ENCODE data around the gene PHB1.
A peak's percentile ranks its signal among the peaks of the same experiment; 100 is the strongest.
"Not testable (repeated sequence)": the region's sequence is repeated elsewhere in the genome, so short reads cannot be mapped to it uniquely, and the experiment has no call there.

Gene PHB1

GRCh38 chr17:49440581-49440980 lies 25.9 kb upstream of the PHB1 start:
- no peak for DNase-seq
- intact Hi-C loops (cut with DNase I), result no loop called here

- intact Hi-C loops (cut with DNase I), result loop anchor here (10.0 kb wide), 1 partner anchor 55 kb away; the partner anchor contains the start of gene NGFR
- no peak for DNase-seq
These were observed 25.2 kb upstream of the PHB1 start for GRCh38 chr17:49439673-49440571.

GRCh38 chr17:49439305-49439672 lies 24.6 kb upstream of the PHB1 start:
- no peak for DNase-seq
- intact Hi-C loops (cut with DNase I), result loop anchor here (10.0 kb wide), 1 partner anchor 56 kb away; the partner anchor contains the start of gene NGFR

- no peak for DNase-seq
- intact Hi-C loops (cut with DNase I), result loop anchor here (10.0 kb wide), 1 partner anchor 56 kb away; the partner anchor contains the start of gene NGFR
These were observed 24.0 kb upstream of the PHB1 start for GRCh38 chr17:49438436-49439278.

- no peak for DNase-seq
- intact Hi-C loops (cut with DNase I), result loop anchor here (10.0 kb wide), 1 partner anchor 57 kb away; the partner anchor contains the start of gene NGFR
These were observed 23.2 kb upstream of the PHB1 start for GRCh38 chr17:49437696-49438435.

GRCh38 chr17:49436174-49436573 lies 21.5 kb upstream of the PHB1 start:
- no peak for DNase-seq
- intact Hi-C loops (cut with DNase I), result loop anchor here (10.0 kb wide), 1 partner anchor 59 kb away; the partner anchor contains the start of gene NGFR

- intact Hi-C loops (cut with DNase I), result loop anchor here (2.0 to 10.0 kb wide), 2 partner anchors 59 to 121 kb away; partner anchors contain the start of gene NGFR
- DNase-seq, result no peak
These were observed 21.0 kb upstream of the PHB1 start for GRCh38 chr17:49435671-49436029.

- intact Hi-C loops (cut with DNase I), result loop anchor here (2.0 to 10.0 kb wide), 2 partner anchors 60 to 122 kb away; partner anchors contain the start of gene NGFR
- peak in 4 of 10 donors; percentile 34 to 59 (median 52) for DNase-seq
These were observed 20.4 kb upstream of the PHB1 start for GRCh38 chr17:49434821-49435670.

- intact Hi-C loops (cut with DNase I), result loop anchor here (10.0 kb wide), 1 partner anchor 62 kb away; the partner anchor contains the start of gene NGFR
These were observed 18.5 kb upstream of the PHB1 start for GRCh38 chr17:49433000-49433694.

GRCh38 chr17:49431743-49432142 lies 17.1 kb upstream of the PHB1 start:
- intact Hi-C loops (cut with DNase I), result loop anchor here (10.0 kb wide), 1 partner anchor 63 kb away; the partner anchor contains the start of gene NGFR
- no peak for DNase-seq

More at GRCh38 chr17:49433000-49433694, 18.5 kb upstream of the PHB1 start:
- DNase-seq, result no peak

- DNase-seq, result no peak
- intact Hi-C loops (cut with DNase I), result no loop called here
These were observed 10.3 kb upstream of the PHB1 start for GRCh38 chr17:49425004-49425286.

GRCh38 chr17:49424276-49425003 lies 9.8 kb upstream of the PHB1 start:
- DNase-seq; intact Hi-C loops (cut with DNase I): not testable (repeated sequence)

GRCh38 chr17:49422714-49423113 lies 8.0 kb upstream of the PHB1 start:
- DNase-seq, result no peak

GRCh38 chr17:49419761-49420160 lies 5.1 kb upstream of the PHB1 start:
- intact Hi-C loops (cut with DNase I); DNase-seq: not testable (repeated sequence)

More at GRCh38 chr17:49422714-49423113, 8.0 kb upstream of the PHB1 start:
- intact Hi-C loops (cut with DNase I), result no loop called here

- DNase-seq; intact Hi-C loops (cut with DNase I): not testable (repeated sequence)
These were observed 4.4 kb upstream of the PHB1 start for GRCh38 chr17:49418754-49419740.

GRCh38 chr17:49414271-49414621 lies 436 bp downstream of the PHB1 start:
- intact Hi-C loops (cut with DNase I), result no loop called here

GRCh38 chr17:49409066-49409465 lies 5.6 kb downstream of the PHB1 start:
- DNase-seq, result peak in 1 of 10 donors; percentile 44
- intact Hi-C loops (cut with DNase I), result loop anchor here (5.0 kb wide), 1 partner anchor 148 kb away; no protein-coding TSS in a partner anchor

More at GRCh38 chr17:49414271-49414621, 436 bp downstream of the PHB1 start:
- no peak for DNase-seq
